GM10248 (cell line): ENCODE measurements around the gene GRIK2.

ENCODE experiments used
- CTCF ChIA-PET: fragments of 300-600 bp; sonication (Branson Sonifier 250); formaldehyde crosslinking; extraction: SDS; loops from one replicate; lab custom pipeline; 2021; ENCODE audit warnings: antibody characterized with exemption; lab: Yijun Ruan, JAX
- POLR2A ChIA-PET: fragments of 350-650 bp; sonication (Branson Sonifier 250); formaldehyde crosslinking; extraction: SDS; loops from one replicate; lab custom pipeline; 2020; ENCODE audit warnings: antibody characterized with exemption; lab: Yijun Ruan, JAX
- DNase-seq: peaks from one replicate; pipeline ENCODE4 v3.0.0; 2012; ENCODE audit errors: extremely low spot score
- TF ChIP-seq, protein P1 (sequence below): IDR thresholded peaks from 2 replicates; pipeline ENCODE4 v1.5.1; 2012; ENCODE audit warnings: mild to moderate bottlenecking, low read depth; ENCODE audit errors: extremely low read depth, missing control alignments, control extremely low read depth

The GRIK2 gene

DNA sequence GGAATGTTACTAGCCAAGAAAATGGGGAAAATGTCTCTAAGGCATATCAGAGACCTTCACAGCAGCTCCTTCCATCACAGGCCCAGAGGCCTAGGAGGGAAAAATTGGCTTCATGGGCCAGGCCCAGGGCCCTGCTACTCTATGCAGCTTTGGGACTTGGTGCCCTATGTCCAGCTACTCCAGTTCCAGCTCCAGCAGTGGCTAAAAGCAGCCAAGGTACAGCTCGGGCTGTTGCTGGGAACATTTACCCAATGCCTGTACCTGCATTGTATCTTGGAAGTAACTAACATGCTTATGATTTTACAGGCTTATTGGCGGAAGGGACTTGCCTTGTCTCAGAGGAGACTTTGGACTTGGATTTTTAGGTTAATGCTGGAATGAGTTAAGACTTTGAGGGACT is 390.6 kb downstream of the GRIK2 start:
- TF ChIP-seq, protein P1, sequence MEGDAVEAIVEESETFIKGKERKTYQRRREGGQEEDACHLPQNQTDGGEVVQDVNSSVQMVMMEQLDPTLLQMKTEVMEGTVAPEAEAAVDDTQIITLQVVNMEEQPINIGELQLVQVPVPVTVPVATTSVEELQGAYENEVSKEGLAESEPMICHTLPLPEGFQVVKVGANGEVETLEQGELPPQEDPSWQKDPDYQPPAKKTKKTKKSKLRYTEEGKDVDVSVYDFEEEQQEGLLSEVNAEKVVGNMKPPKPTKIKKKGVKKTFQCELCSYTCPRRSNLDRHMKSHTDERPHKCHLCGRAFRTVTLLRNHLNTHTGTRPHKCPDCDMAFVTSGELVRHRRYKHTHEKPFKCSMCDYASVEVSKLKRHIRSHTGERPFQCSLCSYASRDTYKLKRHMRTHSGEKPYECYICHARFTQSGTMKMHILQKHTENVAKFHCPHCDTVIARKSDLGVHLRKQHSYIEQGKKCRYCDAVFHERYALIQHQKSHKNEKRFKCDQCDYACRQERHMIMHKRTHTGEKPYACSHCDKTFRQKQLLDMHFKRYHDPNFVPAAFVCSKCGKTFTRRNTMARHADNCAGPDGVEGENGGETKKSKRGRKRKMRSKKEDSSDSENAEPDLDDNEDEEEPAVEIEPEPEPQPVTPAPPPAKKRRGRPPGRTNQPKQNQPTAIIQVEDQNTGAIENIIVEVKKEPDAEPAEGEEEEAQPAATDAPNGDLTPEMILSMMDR = no peak
- ChIA-PET CTCF (no interaction called here), POLR2A (no interaction called here)
- DNase-seq = no peak

DNA sequence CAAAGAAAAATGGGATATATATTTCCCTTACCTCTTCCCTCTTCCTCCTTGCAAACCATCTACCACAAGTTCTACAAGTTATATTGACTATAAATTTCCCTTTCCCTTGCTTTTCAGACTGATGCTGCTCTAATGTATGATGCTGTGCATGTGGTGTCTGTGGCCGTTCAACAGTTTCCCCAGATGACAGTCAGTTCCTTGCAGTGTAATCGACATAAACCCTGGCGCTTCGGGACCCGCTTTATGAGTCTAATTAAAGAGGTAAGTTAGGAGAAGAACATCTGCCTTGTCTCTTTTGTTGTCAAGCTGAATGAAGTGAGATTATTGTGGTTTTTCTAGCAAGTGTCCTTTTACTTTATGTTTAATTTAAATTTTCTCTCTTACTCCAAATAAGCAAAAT is 406.0 kb downstream of the GRIK2 start:
- DNase-seq = no peak

DNA sequence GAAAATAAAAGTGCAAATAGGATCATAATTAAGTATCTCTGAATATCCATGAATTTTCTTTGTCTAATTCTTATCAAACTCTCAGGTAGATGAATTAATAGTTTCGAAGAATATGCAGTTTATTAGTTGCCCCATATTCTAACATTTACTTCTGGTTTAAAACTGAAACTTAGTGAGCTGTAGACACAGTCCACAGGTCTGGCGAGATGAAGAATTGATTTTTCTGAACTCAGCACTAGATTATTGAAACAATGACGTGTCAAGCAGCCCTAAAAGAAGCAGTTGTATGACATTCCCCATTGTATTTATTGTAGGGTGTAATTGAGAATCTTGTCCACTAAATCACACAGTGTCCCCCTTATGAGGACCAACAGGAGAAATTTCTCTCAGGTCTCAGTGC is 407.1 kb downstream of the GRIK2 start:
- CTCF ChIA-PET = no interaction called here
- POLR2A ChIA-PET = no interaction called here
- TF ChIP-seq, protein P1 = no peak
- no peak for DNase-seq

More for the DNA sequence above, 406.0 kb downstream of the GRIK2 start:
- CTCF ChIA-PET = no interaction called here
- POLR2A ChIA-PET = no interaction called here
- TF ChIP-seq, protein P1 = no peak

DNA sequence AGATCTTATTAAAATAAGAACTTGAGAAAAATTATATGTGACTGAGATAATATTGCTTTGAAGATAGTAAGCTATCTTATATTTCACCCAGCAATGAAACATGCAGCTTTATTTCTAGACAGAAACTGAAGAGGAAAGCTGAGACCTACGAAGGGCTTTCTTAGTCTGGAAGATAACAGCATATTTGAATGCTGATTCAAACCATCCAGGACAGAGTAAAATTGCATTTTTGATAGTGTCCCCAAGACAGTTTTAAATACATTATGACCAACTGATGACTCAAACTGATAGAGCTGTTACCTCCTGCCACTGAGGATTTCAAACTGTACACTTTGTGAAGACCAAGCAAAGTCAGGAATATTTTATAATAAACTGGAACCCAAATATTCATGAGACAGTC is 409.6 kb downstream of the GRIK2 start:
- TF ChIP-seq, protein P1 = no peak
- no peak for DNase-seq
- ChIA-PET CTCF (interaction anchor here (1.2 kb wide), 1 partner anchor 12 kb away, joined by 3 read pairs; no protein-coding TSS in a partner anchor), POLR2A (no interaction called here)

DNA sequence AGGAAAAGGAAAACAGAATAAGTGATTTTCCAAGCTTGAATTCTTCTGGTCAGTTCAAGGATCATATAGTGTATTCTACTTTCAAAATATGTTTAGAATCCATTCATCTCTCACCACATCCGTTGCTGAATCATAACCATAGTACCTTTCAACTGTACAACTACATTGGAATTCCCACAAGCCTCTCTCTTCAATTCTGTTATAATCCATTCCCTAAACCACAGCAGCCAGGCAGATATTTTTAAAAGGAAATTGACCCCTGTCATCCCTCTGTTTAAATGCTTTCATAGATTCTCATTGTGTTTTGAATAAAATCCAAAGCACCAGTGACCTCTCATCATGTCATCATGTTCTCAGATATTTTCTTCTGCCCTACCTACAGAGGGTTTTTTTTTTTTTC is 412.7 kb downstream of the GRIK2 start:
- ChIA-PET POLR2A (no interaction called here), CTCF (no interaction called here)
- DNase-seq = no peak
- TF ChIP-seq, protein P1 = no peak

DNA sequence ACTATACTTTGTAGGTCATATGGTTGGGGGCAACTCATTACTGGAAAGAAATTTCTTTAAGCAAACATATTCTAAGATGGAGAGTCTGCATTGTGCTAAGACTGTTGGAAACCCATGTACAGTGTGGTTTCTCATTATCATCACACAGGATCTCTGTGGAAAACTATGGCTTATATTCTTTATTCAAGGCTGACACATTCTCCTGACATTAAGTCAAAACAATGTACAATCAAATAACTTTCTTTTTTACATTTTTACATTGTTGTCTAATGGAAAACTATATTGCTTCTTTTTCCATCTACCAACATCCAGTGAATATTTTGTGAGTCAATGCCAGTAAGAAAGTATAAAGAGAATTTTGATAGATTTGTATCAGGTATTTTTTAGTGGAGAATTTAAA is 417.6 kb downstream of the GRIK2 start:
- TF ChIP-seq, protein P1 = no peak
- POLR2A ChIA-PET = no interaction called here
- no peak for DNase-seq
- CTCF ChIA-PET = no interaction called here

DNA sequence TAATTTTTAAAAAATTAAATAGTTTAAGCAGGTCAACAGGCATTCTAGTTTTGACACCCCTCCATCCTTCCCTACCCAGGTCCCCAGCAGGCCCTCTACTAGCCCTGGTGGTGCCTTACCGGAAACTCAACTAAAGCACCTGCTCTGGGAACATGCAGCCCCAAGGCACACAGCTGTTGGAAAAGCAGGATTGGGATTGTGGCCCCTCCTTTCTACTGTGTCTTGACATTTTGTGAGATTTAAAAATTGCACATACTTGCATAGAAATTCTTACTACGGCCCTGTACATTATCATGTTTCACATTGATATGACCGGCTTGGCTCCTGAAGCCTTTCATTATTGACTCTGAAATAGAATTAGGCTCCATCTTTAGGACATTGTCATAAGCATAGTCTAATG is 423.2 kb downstream of the GRIK2 start:
- POLR2A ChIA-PET = no interaction called here
- TF ChIP-seq, protein P1 = no peak
- CTCF ChIA-PET = no interaction called here
- DNase-seq = no peak
